SK-MEL-5 (cell line): ENCODE results near the gene PCTP. TPM values are rescaled to one million over a fixed set of nuclear protein-coding genes. Genes with fewer than 3 reads are reported as not detected.

Source experiments
- DNase-seq: peaks from one replicate; pipeline ENCODE4 v3.0.0-alpha.2; 2016; ENCODE audit warnings: low read depth, low spot score
- in situ Hi-C: cut with HindIII; loops from 2 replicates; pipeline ENCODE4 v1.10.0; 2016; ENCODE audit warnings: low sequenced_read_pairs, high pct_unique_total_duplicates, low pct_unique_long_range_greater_than_20kb
- total RNA-seq: library from RNA; depleted of rRNA; stranded (reverse); fragments of >200 nt; shearing (Covaris generic); gene quantifications from 2 replicates; pipeline ENCODE4 v1.2.3, GENCODE V29; 2014

Gene PCTP
- total RNA-seq, 1 experiment from 2014 or later = 51.8 TPM

GRCh38 chr17:55722742-55723487, 27.9 kb upstream of the PCTP start, which contains the start of gene TMEM100:
TMEM100 (minus strand) TSS chr17:55722864; CDS start chr17:55721070, 1,794 bp downstream.
- peak; percentile 60 for DNase-seq
- in situ Hi-C loops = no loop called here

GRCh38 chr17:55723488-55723848, 27.4 kb upstream of the PCTP start:
- no peak for DNase-seq
- in situ Hi-C loops = no loop called here

GRCh38 chr17:55726440-55726839, 24.4 kb upstream of the PCTP start:
- DNase-seq = peak; percentile 44
- in situ Hi-C loops = no loop called here

GRCh38 chr17:55727275-55727674, 23.6 kb upstream of the PCTP start:
- in situ Hi-C loops = no loop called here
- DNase-seq = no peak

- DNase-seq = no peak
- in situ Hi-C loops = no loop called here
Measured at GRCh38 chr17:55727920-55728319, 22.9 kb upstream of the PCTP start.

GRCh38 chr17:55728361-55728760, 22.5 kb upstream of the PCTP start:
- in situ Hi-C loops = no loop called here

GRCh38 chr17:55728833-55729232, 22.0 kb upstream of the PCTP start:
- in situ Hi-C loops = no loop called here
- DNase-seq = no peak

More at GRCh38 chr17:55728361-55728760, 22.5 kb upstream of the PCTP start:
- no peak for DNase-seq

- in situ Hi-C loops = no loop called here
- no peak for DNase-seq
Measured at GRCh38 chr17:55729484-55729883, 21.4 kb upstream of the PCTP start.

GRCh38 chr17:55730380-55730779, 20.5 kb upstream of the PCTP start:
- DNase-seq = no peak
- in situ Hi-C loops = no loop called here

- peak; percentile 35 for DNase-seq
Measured at GRCh38 chr17:55730808-55731207, 20.0 kb upstream of the PCTP start.

GRCh38 chr17:55731586-55732250, 19.1 kb upstream of the PCTP start:
- DNase-seq = peak; percentile 95
- in situ Hi-C loops = no loop called here

More at GRCh38 chr17:55730808-55731207, 20.0 kb upstream of the PCTP start:
- in situ Hi-C loops = no loop called here

- in situ Hi-C loops = no loop called here
Measured at GRCh38 chr17:55734128-55734781, 16.6 kb upstream of the PCTP start.

GRCh38 chr17:55735731-55736405, 15.0 kb upstream of the PCTP start:
- in situ Hi-C loops = no loop called here
- DNase-seq = peak; percentile 81

More at GRCh38 chr17:55734128-55734781, 16.6 kb upstream of the PCTP start:
- peak; percentile 49 for DNase-seq

- DNase-seq = no peak
- in situ Hi-C loops = no loop called here
Measured at GRCh38 chr17:55737976-55738501, 12.8 kb upstream of the PCTP start.

GRCh38 chr17:55740511-55741355, 10.1 kb upstream of the PCTP start:
- in situ Hi-C loops = no loop called here
- DNase-seq = peak; percentile 85

GRCh38 chr17:55741356-55741700, 9.5 kb upstream of the PCTP start:
- DNase-seq = no peak
- in situ Hi-C loops = no loop called here
